CD14-positive monocyte (primary cell): Measurements from ENCODE around the gene SLC24A3. TPM values are rescaled to one million over a fixed set of nuclear protein-coding genes. Genes with fewer than 3 reads are reported as not detected.

Experiments
- DNase-seq, 3 donors: peaks; one replicate each; pipeline ENCODE4 v3.0.0-alpha.2; 2011 to 2022
- H2AFZ ChIP-seq: 2 replicates; pipeline ENCODE4 v1.6.0; 2012; ENCODE audit warnings: mild to moderate bottlenecking, low read depth, low read length, inconsistent platforms; ENCODE audit not compliant: insufficient read depth, poor library complexity, severe bottlenecking
- H3K27ac ChIP-seq, 2 donors: 1 replicate in 1 of 2; 2 replicates in 1 of 2; pipeline ENCODE4 v1.5.1; 2012 to 2013; ENCODE audit warnings: low read length in 2 of 2, control low read depth in 1 of 2, inconsistent platforms in 1 of 2, low read depth in 1 of 2, mild to moderate bottlenecking in 1 of 2
- H3K27me3 ChIP-seq, 2 donors: one replicate each; pipeline versions ENCODE4 v1.6.0 to v1.6.1; 2011 to 2013; ENCODE audit warnings: low read length in 2 of 2; ENCODE audit not compliant: control insufficient read depth in 2 of 2, insufficient read depth in 2 of 2
- H3K36me3 ChIP-seq, 2 donors: replicated peaks in 1 of 2; 1 replicate in 1 of 2; 2 replicates in 1 of 2; pipeline versions ENCODE4 v1.5.1 to v1.6.1; 2012 to 2013; ENCODE audit warnings: low read length in 2 of 2, control low read depth in 1 of 2, inconsistent platforms in 1 of 2, mild to moderate bottlenecking in 1 of 2; ENCODE audit not compliant: insufficient read depth in 2 of 2, control insufficient read depth in 1 of 2
- H3K4me1 ChIP-seq, 2 donors: 1 replicate in 1 of 2; 2 replicates in 1 of 2; pipeline versions ENCODE4 v1.5.1 to v1.6.1; 2012 to 2013; ENCODE audit warnings: low read length in 2 of 2, control low read depth in 1 of 2, inconsistent platforms in 1 of 2, mild to moderate bottlenecking in 1 of 2, moderate library complexity in 1 of 2; ENCODE audit not compliant: insufficient read depth in 2 of 2, control insufficient read depth in 1 of 2
- H3K4me2 ChIP-seq: replicated peaks from 2 replicates; pipeline ENCODE3; 2012; ENCODE audit warnings: low read length, moderate library complexity, mild to moderate bottlenecking; ENCODE audit not compliant: poor library complexity, severe bottlenecking; ENCODE audit errors: extremely low read depth
- H3K4me3 ChIP-seq, 3 experiments: fragments of 200-600 bp in 1 of 3; sonication (generic) in 1 of 3; replicated peaks in 1 of 3; 1 replicate in 2 of 3; 2 replicates in 1 of 3; pipeline ENCODE4 v1.5.1; 2011 to 2013; ENCODE audit warnings: low read length in 3 of 3, mild to moderate bottlenecking in 3 of 3, control low read depth in 2 of 3, low read depth in 2 of 3, inconsistent platforms in 1 of 3, moderate library complexity in 1 of 3
- H3K79me2 ChIP-seq: 2 replicates; pipeline ENCODE4 v1.6.0; 2012; ENCODE audit warnings: mild to moderate bottlenecking, control low read depth, inconsistent platforms, low read length, moderate library complexity; ENCODE audit not compliant: insufficient read depth
- H3K9ac ChIP-seq: 2 replicates; pipeline ENCODE4 v1.6.0; 2017; ENCODE audit warnings: low read length, mild to moderate bottlenecking; ENCODE audit not compliant: insufficient read depth, poor library complexity, severe bottlenecking
- H3K9me3 ChIP-seq, 2 donors: replicated peaks in 1 of 2; 1 replicate in 1 of 2; 2 replicates in 1 of 2; pipeline versions ENCODE4 v1.5.1 to v1.6.1; 2012 to 2013; ENCODE audit warnings: low read length in 2 of 2, control low read depth in 1 of 2; ENCODE audit not compliant: control insufficient read depth in 1 of 2, insufficient read depth in 1 of 2
- H4K20me1 ChIP-seq: 2 replicates; pipeline ENCODE4 v1.6.0; 2012; ENCODE audit warnings: mild to moderate bottlenecking, low read length, control low read depth, moderate library complexity; ENCODE audit not compliant: insufficient read depth
- H3K27ac Mint-ChIP-seq, 7 donors: one replicate each; pipeline ENCODE4 v1.8.0; 2020; ENCODE audit warnings: mild to moderate bottlenecking in 7 of 7, mixed read lengths in 7 of 7, moderate library complexity in 6 of 7, inconsistent platforms in 2 of 7
- H3K27me3 Mint-ChIP-seq, 3 donors: one replicate each; pipeline ENCODE4 v1.8.0; 2021 to 2022; ENCODE audit warnings: low read depth in 3 of 3, mild to moderate bottlenecking in 3 of 3, mixed read lengths in 3 of 3, moderate library complexity in 3 of 3, inconsistent platforms in 1 of 3
- H3K36me3 Mint-ChIP-seq, 2 donors: one replicate each; pipeline ENCODE4 v1.8.0; 2020; ENCODE audit warnings: mixed read lengths in 2 of 2, inconsistent platforms in 1 of 2, mild to moderate bottlenecking in 1 of 2
- H3K4me1 Mint-ChIP-seq: one replicate; pipeline ENCODE4 v1.8.0; 2020; ENCODE audit warnings: mild to moderate bottlenecking, mixed read lengths
- H3K4me3 Mint-ChIP-seq, 2 donors: one replicate each; pipeline ENCODE4 v1.8.0; 2020; ENCODE audit warnings: mild to moderate bottlenecking in 2 of 2, mixed read lengths in 2 of 2, moderate library complexity in 1 of 2
- H3K9me3 Mint-ChIP-seq, 7 donors: one replicate each; pipeline ENCODE4 v1.8.0; 2020 to 2022; ENCODE audit warnings: mixed read lengths in 7 of 7, mild to moderate bottlenecking in 6 of 7, moderate library complexity in 6 of 7, inconsistent platforms in 2 of 7
- CTCF ChIP-seq: fragments of 200-600 bp; IDR thresholded peaks from one replicate; pipeline ENCODE4 v1.8.0; 2022; ENCODE audit warnings: antibody characterized with exemption, mild to moderate bottlenecking
- WGBS: methylation state at CpG from one replicate; pipeline ENCODE4 v1.1.5; 2013; ENCODE audit warnings: missing lambda C conversion rate; ENCODE audit not compliant: insufficient coverage; 5-methylcytosine and 5-hydroxymethylcytosine counted together
- intact Hi-C, 2 donors: fragments of 100-400 bp; cut with micrococcal nuclease; formaldehyde crosslinking; loops; one replicate each; pipeline versions ENCODE4 v1.15.0 to v1.15.1; 2023
- polyA plus RNA-seq, 3 donors: library from polyadenylated mRNA; depleted of rRNA in 1 of 3; unstranded in 2 of 3; stranded (reverse) in 1 of 3; fragments of 300-500 nt in 2 of 3; fragments of >200 nt in 1 of 3; fragmentation: Illumina TruSeq in 2 of 3; gene quantifications; 1 replicate in 2 of 3; 2 replicates in 1 of 3; pipeline ENCODE4 v1.2.3, GENCODE V29; 2012 to 2021

The SLC24A3 gene
- polyA plus RNA-seq, 3 donors: 0.04 to 0.08 TPM; not detected in 1

- Histone ChIP-seq H3K4me1 (no peaks in the 10 kb centered on the region), H3K36me3 (no peaks in the 10 kb centered on the region), H2AFZ (no peak overlapping the region), H3K9ac (no peak overlapping the region), H3K79me2 (no peaks in the 10 kb centered on the region), H3K27ac (no peak overlapping the region), H4K20me1 (no peaks in the 10 kb centered on the region), H3K9me3 (no peaks in the 10 kb centered on the region), H3K4me2 (no peak overlapping the region), H3K4me3 (no peak overlapping the region), H3K27me3 (no peaks in the 10 kb centered on the region)
- Mint-ChIP-seq H3K36me3 (no peaks in the 10 kb centered on the region), H3K4me1 (no peaks in the 10 kb centered on the region), H3K27me3 (peaks cover 0 to 2% (median 0%) of the 10 kb centered on the region in 3 donors), H3K27ac (no peak overlapping the region), H3K4me3 (no peak overlapping the region), H3K9me3 (peaks cover 0 to 4% (median 0%) of the 10 kb centered on the region in 7 donors)
- 79% methylated on average over 2 of the region's 4 CpGs for whole genome bisulfite sequencing
- TF ChIP-seq CTCF: no peak
- intact Hi-C loops: no loop called here
- DNase-seq: no peak
Measured at GRCh38 chr20:19642860-19643259, 430.4 kb downstream of the SLC24A3 start.

- no peaks in the 10 kb centered on the region for H3K79me2 ChIP-seq
- Mint-ChIP-seq H3K27me3 (peaks cover 0 to 2% (median 0%) of the 10 kb centered on the region in 3 donors), H3K36me3 (no peaks in the 10 kb centered on the region), H3K27ac (no peak overlapping the region), H3K4me3 (no peak overlapping the region), H3K4me1 (no peaks in the 10 kb centered on the region), H3K9me3 (peaks cover 0 to 4% (median 0%) of the 10 kb centered on the region in 7 donors)
- H4K20me1 ChIP-seq: no peaks in the 10 kb centered on the region
- H3K27me3 ChIP-seq: no peaks in the 10 kb centered on the region
- no peak overlapping the region for H3K27ac ChIP-seq
- DNase-seq: no peak
- no peak overlapping the region for H3K4me3 ChIP-seq
- H3K36me3 ChIP-seq: no peaks in the 10 kb centered on the region
- H2AFZ ChIP-seq: no peak overlapping the region
- H3K4me2 ChIP-seq: no peak overlapping the region
- WGBS: 97% methylated on average over 8 of the region's 9 CpGs
- no peaks in the 10 kb centered on the region for H3K9me3 ChIP-seq
- no peaks in the 10 kb centered on the region for H3K4me1 ChIP-seq
- TF ChIP-seq CTCF: no peak
- intact Hi-C loops: no loop called here
- no peak overlapping the region for H3K9ac ChIP-seq
Measured at GRCh38 chr20:19644085-19644484, 431.6 kb downstream of the SLC24A3 start.
